HG03097 (cell line): Measurements from ENCODE around the gene FOXL1.

Experiments
- ATAC-seq: cut with Tn5 transposase; IDR thresholded peaks from one replicate; pipeline ENCODE4 v1.9.1; 2021; ENCODE audit not compliant: unreplicated experiment, low FRiP score

FOXL1 gene

DNA sequence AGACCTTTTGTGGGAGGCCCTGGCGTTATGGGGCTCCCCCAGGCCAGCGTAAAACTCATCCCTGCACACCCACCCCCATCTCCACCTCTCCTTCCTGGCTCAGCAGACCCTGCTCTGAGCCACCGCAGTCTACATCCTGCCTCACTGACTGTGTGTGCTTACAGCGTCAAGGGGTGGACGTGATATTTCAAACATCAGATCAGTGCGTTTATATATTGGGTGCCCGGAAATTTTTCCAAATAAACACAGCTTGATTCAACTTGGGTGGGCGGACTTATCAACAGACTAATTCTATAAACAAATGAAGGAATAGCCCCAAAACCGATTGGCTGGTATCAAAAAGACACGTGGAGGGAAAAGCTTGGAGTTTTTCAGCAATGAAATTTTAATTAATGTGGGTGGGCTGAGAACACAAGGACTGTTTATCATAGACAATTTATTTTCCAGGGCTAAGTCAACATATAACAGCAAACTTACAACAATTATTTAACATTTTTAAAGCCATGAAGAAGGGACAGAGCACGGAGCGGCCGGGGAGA, at the start of gene FOXL1:
Gene FOXL1, plus strand, starts transcription at position 489 of the 539 bp plus-strand sequence. CDS start 175 bp downstream, outside the sequence.
- no peak for ATAC-seq

DNA sequence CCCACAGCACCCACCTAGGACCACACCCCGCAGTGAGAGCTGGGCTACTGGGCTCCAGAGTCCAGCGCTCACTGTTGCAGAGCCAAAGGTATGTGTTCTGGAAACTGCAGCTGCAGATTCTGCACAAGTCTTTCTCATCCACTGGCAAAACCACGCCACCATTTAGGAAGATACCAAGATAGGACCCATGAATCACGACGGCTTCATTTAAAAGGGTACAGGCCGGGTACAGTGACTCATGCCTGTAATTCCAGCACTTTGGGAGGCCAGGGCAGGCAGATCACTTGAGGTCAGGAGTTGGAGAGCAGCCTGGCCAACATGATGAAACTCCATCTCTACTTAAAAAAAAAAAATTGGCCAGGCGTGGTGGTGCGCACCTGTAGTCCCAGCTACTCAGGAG, 49.2 kb upstream of the FOXL1 start:
- ATAC-seq, result no peak

DNA sequence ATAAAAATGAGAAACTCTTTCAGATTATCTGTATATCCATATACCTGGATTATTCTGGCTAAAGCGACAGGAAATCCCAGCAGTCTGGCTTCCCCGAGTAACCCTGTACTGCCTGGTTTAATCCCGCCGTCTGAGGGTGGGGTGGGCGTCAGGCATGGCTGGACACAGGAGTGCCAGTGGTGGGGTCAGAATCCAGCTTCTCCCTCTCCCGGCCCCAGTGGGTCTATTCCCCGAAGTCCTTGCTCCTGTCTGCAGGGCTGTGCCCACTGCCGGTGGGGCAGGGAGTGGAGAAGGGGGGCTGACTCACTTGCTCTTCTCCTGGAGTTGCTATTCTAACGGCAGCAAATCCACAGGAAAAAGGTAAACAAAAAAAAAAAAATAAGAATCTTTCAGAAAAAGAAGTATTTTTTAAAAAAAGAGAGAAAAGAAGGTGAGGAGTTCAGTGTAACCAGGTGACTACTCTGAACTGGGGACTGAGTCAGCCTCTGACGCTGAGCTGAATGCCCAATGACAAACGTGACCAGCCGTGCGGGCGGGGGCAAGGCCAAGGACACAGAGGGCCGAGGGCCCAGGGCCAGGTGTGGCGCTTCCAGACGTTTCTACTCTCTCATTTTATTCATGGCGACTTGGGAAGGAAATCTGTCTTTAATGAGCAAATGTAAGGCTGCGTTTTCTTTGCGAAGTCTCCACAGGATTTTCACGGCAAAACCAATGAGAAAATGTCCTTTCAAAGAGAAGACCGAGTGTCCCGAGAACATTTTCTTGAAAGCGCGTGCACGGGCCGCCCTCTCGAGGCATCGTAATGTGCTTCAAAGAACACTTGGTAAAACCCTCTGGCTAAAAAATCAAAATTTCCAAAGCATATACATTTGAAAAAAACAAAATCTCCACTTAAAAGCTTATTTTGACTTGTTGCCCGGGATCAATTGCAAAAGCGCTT, 47.8 kb upstream of the FOXL1 start:
- ATAC-seq, result no peak

DNA sequence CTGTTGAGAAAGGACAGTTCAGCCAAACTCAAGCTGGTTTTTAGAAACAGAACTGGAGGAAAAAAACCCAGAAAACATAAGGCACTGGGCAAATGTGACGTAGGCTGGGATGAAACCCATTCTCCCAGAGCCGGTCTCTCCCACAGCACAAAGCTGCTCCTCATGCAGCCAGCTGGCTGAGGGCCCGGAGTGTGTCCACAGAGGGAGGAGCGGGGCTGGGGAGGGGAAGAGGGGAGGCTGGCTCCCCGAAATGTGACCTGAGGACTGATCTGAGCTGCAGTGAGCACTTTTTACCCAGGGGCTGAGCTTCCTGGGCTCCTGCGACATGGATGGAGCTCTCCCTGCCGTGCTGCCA, 47.2 kb upstream of the FOXL1 start:
- ATAC-seq, result no peak

DNA sequence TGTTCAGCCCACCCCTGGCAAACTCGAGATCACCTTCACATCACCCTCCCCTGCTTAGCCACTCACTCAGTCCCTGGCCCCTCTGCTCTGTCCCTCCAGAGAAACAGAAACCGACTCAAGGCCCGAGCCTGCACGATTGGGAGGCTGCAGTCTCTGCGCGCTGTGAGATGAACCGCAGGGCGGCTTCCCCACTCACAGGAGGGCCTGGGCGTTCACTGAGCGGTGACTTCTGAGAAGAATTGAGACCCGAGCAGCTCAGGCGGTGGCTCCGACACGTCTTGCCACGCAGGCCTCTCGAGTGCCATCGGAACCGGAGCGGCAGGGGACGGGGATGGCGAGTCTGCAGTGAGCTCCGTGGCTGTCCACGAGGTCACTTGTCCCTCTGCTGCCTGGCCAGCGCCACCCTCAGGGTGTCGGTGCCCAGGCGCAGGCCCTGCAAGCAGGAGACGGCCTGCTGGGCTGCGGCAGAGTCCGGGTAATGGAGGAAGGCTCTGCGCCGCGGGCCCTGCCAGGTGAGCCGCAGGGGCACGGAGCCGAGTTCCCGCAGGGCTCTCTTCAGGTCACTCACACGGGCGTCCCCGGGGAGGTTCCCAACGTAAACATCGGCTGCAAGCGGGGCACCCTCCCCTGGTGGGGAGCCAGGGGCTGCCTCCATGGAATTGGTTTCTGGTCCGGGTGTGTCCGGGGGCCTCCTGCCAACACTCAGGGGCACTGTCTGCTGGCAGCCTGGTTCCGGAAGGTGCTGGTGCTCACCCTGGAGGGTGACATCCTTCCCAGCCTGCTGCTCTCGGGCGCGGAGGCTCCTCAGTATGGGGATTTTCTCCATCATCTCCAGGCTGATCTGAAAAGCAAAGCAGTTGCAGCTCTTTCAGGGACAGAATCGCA, 46.5 kb upstream of the FOXL1 start:
- ATAC-seq, result no peak

DNA sequence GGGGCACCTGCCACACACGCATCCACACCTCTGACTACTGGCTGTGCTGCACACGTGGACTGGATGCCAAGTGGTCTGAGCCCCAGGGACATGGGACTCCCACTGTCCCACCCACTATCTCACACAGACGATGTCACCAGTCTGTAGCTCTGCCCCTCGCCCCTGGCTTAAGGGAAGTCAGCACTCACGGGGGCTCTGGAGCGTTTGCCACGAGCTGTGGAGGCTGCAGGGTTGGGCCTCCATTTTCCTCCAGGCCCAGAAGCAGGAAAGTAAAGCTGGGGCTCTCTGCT, 45.9 kb upstream of the FOXL1 start:
- ATAC-seq, result no peak

DNA sequence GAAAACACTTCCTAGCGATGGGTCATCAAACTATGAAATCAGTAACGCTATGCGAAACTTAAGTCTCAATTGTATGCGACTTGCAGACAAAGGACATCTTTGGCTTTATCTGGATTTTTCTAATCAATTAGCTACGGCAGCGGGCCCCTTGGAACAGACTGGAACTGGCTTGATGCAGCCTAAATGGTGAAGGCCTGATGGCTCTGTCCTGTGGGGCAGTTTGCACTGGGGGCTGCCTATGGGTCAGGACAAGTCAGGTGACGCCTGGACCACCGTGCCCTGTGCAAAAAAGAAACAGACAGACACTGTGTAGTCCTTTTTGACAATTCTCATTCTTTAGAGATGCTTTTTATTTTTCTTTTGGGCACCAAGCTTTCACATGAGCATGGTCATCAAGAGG, 45.3 kb upstream of the FOXL1 start:
- no peak for ATAC-seq

DNA sequence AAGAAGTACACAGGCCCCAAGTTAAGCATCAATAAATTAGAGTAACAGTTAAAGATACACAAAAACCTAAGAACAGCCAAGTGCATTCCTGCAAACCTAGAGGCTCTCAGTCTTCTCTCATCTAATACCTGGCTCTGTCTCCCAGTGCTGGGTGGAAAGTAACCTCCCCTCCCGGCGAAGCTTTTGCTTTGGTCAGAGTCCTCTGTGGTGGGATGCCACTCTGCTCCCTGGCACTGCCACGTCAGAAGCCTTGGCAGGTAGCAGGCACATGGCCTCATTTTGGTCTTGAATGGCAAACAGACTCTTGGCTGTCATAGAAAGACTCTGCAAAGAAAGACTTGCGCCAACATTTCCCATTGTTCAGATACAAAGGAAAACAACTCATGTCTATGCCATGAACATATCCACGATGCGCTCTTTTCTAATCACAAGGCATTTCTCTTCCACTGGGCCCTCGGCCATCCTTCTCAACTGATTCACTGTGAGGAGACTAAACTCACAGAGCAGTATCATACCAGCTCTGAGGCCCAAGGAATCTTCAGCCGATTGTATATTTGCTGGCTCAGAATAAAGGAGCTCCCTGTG, 44.5 kb upstream of the FOXL1 start:
- no peak for ATAC-seq

DNA sequence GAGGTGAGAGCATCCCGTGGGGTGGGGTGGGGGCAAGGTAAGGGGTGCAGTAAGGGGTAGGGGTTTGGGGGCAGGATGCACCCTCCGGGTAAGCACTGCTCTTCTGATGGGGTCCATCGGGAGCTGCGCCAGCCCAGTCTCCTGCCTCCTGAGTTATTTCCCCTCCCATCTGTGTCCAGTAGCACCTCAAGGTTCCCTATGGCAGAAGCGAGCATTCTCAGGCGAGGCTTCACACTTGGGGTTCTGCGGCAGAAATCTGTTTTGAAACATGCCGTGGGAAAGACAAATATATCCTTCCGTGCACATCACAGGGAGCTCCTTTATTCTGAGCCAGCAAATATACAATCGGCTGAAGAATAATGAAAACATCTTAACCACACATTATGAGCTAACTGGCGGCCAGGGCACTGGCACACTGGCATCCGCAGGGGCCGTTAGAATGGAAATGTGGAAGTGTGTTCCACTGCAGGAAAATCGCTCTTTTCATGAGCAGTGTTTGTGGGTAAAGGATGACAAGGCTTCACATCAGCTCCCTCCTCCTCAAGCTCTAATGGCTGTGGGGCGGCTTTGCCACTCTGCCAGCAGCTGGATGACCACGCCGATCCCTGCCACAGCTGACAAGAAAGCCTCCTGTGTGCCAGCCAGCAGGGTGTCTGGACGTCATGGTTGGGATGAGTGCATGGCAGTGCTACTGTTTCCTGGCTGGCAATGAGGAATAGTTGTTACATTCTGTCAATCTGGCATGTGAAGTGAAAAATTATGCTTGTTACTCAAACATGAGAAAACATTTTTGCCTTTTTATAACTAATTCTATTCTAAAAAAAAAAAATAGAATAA, 43.4 kb upstream of the FOXL1 start:
- no peak for ATAC-seq

DNA sequence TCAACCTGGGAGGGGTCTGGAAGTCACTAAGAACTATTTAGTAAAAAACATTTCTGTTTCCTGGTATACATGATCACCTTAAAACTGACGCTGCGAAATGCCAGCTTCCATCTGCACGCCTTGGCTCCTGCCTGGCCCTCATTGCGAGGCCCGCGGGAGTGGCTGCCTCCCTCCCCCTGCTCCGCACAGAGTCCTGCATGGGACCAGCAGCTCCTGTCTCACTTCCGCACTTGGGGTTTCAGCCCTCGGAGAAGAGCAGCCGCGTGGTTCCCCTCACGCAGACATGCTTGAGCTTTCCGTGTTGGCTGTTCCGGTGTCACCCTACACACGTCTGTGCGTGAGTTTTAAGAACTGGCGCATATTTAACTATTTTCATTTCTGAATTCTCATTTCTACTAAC, 41.7 kb upstream of the FOXL1 start:
- no peak for ATAC-seq

DNA sequence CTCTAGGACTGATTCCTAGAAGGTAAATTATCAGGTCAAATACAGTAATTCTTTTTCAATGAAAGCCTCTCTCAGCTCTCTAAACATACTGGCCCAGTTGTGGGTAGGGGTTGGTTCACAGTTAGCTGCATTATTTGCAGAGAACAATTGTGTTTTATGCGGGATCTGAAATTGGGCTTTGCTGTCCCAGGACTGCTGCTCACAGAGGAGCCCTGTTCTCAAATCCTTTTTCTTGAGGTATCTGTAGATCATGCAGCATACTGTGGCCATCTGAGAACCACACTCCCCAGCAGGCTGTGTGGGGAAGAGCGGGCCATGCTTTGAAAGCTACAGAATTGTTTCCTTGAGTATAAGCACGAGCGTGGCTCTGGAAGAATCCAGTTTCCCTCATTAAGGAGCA, 40.9 kb upstream of the FOXL1 start:
- ATAC-seq, result no peak

DNA sequence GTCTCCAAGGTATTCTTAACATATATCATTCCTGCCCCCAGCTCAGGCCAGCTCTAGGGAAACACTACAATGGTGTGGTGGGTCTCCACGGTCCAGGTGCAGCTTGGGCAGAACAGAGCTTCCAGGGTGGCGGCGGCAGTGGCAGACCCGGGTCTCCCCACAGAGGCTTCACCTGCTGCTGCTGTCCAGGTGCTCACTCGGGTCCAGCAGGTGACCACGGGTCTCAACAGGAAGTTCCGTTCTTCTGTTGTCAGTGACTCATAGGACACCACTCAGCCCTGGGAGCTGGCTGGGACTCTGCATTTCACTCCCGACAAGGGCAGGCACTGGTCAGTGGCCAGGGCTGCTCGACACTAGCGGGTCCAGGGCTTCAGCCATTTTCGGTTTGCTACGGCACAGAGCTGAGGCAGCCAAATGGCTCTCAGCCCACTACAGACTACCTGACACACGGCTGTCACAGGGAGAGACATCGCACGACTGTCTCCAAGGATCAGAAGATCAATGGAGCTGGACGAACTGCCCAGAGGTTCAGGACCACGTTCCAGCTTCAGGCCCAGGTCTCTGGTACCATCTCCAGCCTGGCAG, 40.1 kb upstream of the FOXL1 start:
- no peak for ATAC-seq

DNA sequence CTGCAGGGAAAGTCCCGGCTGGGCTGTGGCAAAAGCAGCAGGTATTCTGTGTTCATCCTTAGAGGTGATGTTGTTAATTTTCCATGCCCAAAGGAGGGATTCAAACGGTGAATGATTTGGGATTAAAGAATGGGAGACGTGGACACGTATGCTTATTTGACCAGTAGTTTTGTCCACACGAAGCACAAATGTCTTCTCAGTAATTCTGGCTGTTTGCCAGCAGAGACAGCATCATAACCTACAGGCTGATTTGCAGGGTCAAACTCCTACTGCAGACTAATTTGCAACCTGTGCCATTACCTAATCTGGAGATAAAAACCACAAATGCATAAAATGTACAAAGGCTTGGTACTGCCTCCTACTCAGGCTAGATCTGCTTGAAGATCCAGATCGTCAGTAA, 37.5 kb upstream of the FOXL1 start:
- ATAC-seq, result no peak

DNA sequence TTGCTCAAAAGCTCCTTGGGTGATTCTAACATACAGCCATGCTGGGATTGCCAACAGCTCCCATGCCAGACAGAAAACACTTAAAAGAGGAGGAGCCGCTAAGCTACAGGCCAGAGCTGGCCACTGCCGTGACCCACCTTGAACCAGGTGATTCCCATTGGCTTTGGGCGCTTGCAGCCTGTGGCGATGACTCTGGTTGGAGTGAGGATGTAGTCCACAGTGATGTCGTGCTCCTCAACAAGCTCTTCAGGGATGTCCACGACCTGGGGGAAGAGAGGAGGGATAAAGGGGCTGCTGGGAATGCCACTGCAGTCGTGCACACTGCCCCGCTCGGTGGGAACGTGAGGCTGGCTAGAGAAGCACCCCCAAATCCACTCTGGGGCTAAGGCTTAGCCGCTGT, 36.8 kb upstream of the FOXL1 start:
- ATAC-seq, result no peak

DNA sequence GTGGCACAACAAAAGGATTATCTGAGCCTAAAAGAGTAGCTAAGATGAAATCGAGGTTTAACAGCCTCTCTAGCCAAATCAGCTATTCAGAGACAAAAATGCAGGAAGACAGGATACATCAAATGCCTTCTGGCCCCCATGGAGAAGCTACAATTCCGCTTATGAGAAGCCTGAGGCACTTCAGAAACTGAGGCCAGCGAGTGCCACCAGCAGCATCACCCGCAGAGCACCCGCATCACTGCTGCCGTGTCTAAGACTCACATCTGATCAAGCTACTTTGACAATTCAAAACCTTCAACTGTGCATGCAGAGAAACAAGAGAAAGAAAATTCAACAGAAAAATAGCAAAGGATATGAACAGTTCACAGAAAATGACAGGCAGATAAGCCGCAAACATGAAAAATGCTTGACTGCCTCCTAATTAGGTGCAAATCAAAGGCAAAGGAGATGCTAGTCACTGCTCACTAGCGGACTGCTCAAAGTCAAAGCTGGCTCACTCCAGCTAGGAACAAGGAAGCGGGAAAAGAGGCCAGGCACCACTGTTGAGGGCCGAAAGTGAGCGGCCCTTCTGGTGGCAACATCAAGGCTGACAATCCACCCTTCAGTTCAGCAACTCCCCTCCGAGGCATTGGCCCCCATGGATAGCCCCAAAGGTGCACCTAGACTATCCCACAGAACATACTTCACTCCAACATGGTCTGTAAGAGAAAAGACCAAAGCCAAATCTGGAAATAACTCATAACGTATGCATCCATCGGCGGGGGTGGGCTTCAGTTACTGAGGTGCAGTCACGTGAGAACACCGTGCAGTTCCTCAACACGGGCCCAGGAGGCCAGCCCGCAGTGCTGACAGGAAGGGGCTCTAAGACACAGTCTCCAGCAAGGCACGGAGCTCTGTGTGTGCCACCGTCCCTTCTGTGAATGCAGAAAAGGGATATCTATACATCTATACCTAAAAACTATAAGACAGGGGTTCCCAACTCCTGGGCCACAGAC, 35.3 kb upstream of the FOXL1 start:
- ATAC-seq, result no peak

DNA sequence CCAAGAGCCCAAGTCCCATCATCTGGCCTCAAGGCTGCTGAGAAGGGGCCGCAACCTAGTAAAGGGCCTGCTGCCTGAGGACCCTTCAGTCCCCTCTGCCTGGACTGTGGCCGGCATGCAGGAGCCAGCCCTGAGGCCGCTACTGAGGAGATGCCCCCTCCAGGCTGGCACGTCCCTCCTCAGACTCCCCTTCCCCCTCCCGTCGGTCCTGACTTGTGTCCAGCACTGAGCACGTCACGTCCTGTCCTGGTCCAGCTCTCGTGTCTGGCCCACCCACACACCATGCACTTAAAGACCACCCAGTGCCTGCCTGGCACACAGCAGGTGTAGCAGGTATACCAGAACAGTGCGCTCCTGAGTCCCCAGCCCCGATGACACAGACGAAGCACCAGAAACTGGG, 32.9 kb upstream of the FOXL1 start:
- ATAC-seq, result no peak

DNA sequence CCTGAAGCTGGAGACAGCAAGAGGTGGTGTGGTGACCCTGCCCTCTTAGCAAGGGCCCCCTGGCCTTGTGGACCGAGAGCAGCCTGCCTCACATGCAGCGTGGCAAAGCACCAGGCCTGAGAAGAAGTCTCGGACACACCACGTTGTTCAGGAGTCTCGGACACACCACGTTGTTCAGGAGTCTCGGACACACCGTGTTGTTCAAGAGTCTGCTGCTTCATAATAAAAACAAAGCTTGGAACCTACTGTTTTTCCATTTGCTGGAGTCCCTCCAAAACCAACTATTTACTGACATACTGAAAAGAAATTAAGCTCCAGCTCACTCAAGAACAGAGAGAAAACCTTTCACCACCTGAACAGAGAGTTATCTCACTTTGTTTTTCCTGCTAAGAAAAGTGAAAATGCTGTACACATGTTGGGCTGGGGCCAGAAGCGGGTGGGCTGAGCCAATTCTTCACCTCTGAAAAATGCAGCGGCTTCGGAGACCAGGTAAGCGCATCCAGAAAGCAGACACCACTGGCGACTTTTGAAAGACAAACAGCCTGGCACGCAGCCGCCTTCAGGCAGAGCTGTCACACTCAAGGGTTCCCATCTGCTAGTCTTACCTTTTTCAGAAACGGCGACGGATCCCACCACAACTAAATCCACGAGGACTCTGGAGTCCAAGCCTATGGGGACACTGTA, 32.3 kb upstream of the FOXL1 start:
- ATAC-seq, result no peak

DNA sequence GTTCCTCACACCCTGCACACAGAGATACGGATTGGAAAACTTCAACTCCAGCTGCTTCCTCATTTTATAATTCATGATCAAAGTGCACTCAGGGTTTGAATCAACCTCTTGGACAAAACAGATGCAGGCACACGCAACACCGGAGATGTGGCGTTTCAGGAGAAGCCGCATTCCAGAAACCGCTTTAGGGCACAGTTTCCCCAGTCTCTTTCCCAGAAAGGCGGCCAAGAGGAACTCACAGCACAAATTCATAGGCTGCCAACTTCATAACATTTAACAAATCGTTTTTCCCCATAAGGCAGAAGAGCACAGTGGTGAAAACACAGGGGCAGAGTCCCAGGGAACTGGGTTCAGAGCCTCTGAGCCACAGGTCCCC, 31.7 kb upstream of the FOXL1 start:
- no peak for ATAC-seq
